GM12878 (cell line): ENCODE measurements around the gene BRD9.

ENCODE experiments used
- CEBPB ChIP-seq, 2 experiments: fragments of 150-350 bp in 1 of 2; IDR thresholded peaks; 2 replicates each; pipeline ENCODE4 v1.6.1; 2012 to 2014; ENCODE audit warnings: low read depth in 2 of 2, low read length in 2 of 2, borderline replicate concordance in 1 of 2, inconsistent platforms in 1 of 2
- EP300 ChIP-seq, 2 experiments: fragments of 150-350 bp in 1 of 2; IDR thresholded peaks; 2 replicates each; pipeline ENCODE4 v1.6.1; 2011 to 2012; ENCODE audit warnings: low read depth in 2 of 2, low read length in 2 of 2, borderline replicate concordance in 1 of 2, improper control_type of control experiment in 1 of 2, inconsistent platforms in 1 of 2; ENCODE audit not compliant: control insufficient read depth in 1 of 2
- EZH2 ChIP-seq: IDR thresholded peaks from 2 replicates; pipeline ENCODE4 v1.6.1; 2012; ENCODE audit warnings: low read depth, mild to moderate bottlenecking, control low read depth, inconsistent platforms, low read length, borderline replicate concordance; ENCODE audit not compliant: control insufficient read depth
- MXI1 ChIP-seq: fragments of 150-350 bp; IDR thresholded peaks from 2 replicates; pipeline ENCODE4 v1.6.1; 2011; ENCODE audit warnings: low read depth, mild to moderate bottlenecking, inconsistent platforms, low read length, improper control_type of control experiment
- NR2F1 ChIP-seq: fragments of 450-650 bp; conservative IDR thresholded peaks from 2 replicates; pipeline ENCODE4 v1.6.1; 2017; ENCODE audit warnings: mild to moderate bottlenecking
- RAD51 ChIP-seq: fragments of 450-650 bp; IDR thresholded peaks from 2 replicates; pipeline ENCODE4 v1.6.1; 2016; ENCODE audit warnings: moderate library complexity, mild to moderate bottlenecking, inconsistent platforms
- SPI1 ChIP-seq: IDR thresholded peaks from 2 replicates; pipeline ENCODE4 v1.6.1; 2011; ENCODE audit warnings: low read depth, mild to moderate bottlenecking, low read length, moderate library complexity, borderline replicate concordance; ENCODE audit not compliant: insufficient read depth
- TAF1 ChIP-seq: IDR thresholded peaks from 2 replicates; pipeline ENCODE4 v1.6.1; 2011; ENCODE audit warnings: mild to moderate bottlenecking, low read depth, low read length, borderline replicate concordance
- ZBTB33 ChIP-seq: fragments of 450-650 bp; IDR thresholded peaks from 2 replicates; pipeline ENCODE4 v1.6.1; 2017; ENCODE audit warnings: mild to moderate bottlenecking
- ZZZ3 ChIP-seq: IDR thresholded peaks from 2 replicates; pipeline ENCODE4 v1.6.1; 2011; ENCODE audit warnings: low read depth; ENCODE audit not compliant: control insufficient read depth, insufficient read length

- TF ChIP-seq EP300 (IDR thresholded peaks at IDR 0.05; ENCODE audit: borderline replicate concordance in 1 of 2, control insufficient read depth in 1 of 2, low read depth in 2 of 2, low read length in 2 of 2) (no peak), NR2F1 (no peak), MXI1 (no peak), EZH2 (no peak), CEBPB (IDR thresholded peaks at IDR 0.05; ENCODE audit: borderline replicate concordance in 1 of 2, low read depth in 2 of 2, low read length in 2 of 2) (no peak), ZZZ3 (no peak), SPI1 (no peak), ZBTB33 (no peak), TAF1 (no peak), RAD51 (no peak)
Observed at GRCh38 chr5:902129-902916, 9.7 kb upstream of the BRD9 start.
